Measurements from ENCODE around the gene TF.
"Not testable (repeated sequence)": the region's sequence is repeated elsewhere in the genome, so short reads cannot be mapped to it uniquely, and the experiment has no call there.

TF gene

DNA sequence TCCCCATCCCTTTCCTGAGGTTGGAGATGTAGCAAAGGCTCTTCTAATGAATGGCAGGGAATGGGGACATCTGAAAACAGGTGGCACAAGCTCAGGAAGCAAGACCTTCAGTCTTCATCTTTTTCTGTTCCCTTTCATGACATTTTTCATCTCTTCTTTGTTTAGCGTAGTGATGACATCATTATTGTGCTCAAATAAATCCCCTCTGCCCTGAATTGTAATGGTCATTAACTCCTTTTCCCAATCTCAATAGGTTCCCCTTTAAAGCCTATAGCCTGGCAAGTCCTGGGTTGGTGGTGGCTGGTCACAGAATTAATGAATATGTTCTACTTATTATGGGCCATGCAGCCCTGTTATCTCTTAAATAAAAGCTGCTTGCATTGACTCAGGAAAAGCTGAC is 21.4 kb downstream of the TF start:
- FAIRE-seq = no peak

DNA sequence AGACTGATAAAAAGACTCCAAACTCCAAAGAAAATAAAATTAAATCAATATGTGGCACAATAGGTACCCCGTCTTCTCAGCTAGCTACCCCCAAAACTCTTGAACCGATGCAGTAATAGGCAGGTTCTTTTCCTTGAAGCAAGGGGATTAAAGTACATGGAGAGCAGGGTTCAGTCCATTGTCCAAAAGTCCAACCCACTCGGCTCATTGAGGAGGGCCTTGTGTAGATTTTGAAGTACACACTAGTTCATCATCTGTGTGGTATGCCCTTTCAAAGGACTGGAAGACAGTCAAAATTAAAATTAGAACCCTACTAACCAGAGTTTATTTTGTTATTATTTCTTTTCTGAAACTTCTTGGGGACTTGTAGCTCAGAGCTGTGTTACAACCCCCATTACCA is 23.3 kb downstream of the TF start:
- FAIRE-seq = no peak

- no peak for FAIRE-seq
Measured at GRCh38 chr3:133773732-133774131, 27.5 kb downstream of the TF start.

- FAIRE-seq = no peak
Measured at GRCh38 chr3:133775309-133775708, 29.1 kb downstream of the TF start.

DNA sequence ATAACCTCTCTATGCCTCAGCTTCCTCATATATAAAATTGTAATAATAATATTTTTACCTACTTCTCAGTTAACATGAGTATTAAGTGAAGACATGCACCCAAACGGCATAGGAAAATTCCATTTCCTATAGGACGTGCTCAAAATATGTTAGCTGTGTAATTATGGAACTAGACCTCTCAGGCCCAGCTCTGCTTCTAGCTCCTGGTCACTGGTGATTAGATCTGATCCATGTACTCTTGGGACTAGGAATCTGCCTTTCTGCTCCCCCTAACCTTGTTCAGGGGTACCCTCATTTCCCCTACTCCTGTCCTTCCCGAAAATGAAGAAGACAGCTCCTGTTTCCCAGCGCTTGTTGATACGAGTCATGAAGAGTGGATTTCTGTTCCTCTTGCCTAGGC is 29.6 kb downstream of the TF start:
- no peak for FAIRE-seq

DNA sequence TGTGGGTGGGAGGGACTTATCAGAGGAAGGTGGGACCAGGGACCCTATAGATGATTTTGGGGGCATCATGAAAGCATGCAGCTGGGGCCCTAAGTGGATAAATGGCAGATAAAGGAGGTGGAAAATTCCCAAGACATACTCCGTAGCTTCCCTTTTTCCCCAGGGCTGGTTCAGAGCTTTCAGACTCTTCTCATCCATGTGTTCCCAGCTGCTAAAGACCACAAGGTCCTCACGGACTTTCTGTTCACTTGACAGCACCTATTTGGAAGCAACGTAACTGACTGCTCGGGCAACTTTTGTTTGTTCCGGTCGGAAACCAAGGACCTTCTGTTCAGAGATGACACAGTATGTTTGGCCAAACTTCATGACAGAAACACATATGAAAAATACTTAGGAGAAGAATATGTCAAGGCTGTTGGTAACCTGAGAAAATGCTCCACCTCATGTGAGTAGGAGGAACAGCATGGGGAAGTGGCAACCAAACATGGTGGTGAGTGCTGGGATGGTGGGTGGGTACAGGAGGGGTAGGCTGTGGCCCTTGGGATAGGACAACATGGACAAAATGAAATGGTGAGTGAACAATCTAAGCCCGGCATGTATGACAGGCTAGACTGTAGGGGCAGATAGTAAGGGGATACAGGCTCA is 30.7 kb downstream of the TF start:
- FAIRE-seq = no peak

DNA sequence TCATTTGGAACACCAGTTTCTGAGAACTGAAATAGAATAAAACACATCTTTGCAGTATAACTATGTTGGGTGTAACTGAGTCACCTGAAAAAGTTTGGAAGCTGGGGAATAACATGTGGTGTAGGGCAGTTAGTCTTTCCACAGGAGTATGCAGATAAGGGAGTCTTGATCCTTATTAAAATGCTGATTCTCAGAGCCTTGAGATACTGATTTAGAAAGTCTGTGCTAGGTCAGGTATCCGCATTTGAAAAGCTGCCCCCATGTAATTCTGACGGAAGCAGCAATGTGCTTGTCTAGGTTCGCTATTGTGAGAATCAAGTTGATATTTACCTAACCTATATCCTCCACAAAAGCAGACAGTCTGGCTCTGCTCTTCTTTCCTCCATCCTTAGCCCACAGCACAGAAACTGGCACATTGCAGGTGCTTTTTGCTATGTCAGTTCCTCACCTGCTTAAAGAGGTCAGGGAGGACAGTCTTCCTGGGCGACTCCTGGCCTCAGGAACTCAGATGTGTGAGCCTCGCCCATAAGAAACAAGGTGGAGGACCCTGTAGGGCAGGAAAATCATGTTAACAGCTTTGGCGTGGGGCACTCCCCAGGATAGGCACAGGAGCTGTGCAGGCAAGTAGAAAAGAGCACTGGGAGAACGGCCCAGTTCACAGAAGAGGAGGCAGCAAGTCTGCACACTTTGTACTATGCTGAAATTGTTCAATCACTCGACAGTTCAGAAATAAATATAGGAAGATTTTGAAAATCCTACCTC is 31.8 kb downstream of the TF start:
- FAIRE-seq = no peak

- no peak for FAIRE-seq
Measured at GRCh38 chr3:133779626-133780203, 33.5 kb downstream of the TF start.

- FAIRE-seq = not testable (repeated sequence)
Measured at GRCh38 chr3:133780756-133781155, 34.6 kb downstream of the TF start.

DNA sequence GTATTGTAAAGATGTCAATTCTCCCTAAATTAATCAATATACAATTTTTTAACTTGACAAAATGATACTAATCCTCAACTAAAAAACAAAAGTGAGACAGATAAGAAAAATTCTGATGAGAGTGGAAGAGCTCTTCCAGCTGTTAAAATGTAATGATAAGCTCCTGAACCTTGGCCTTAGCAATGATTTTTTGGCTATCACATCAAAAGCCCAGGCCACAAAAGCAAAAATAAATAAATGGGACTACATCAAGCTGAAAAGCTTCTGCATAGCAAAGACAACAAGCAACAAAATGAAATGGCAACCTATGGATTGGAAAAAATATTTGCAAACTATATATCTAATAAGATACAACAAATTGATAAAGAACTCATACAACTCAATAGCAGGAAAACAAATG is 35.4 kb downstream of the TF start:
- FAIRE-seq = no peak

- no peak for FAIRE-seq
Measured at GRCh38 chr3:133782454-133782853, 36.3 kb downstream of the TF start.

DNA sequence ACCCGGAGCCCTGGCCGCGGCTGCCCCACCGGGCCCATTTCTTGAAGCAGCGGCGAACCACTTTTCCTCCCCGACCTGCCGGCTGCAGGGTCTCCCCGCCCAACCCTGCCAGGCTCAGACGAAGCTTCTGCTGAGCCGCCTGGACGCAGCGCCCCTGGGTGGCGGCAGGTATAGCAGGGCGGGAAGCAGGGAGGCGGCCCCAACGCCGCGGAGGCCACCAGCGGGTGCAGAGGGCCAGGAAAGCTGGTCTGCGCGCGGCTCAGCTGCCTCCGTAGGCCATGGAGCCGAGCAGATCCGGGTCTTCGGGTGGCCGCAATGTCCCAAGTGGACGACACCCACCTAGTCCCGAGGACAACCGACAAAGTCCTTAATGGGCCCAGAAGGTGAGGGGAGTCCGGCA is 37.6 kb downstream of the TF start:
- no peak for FAIRE-seq

GRCh38 chr3:133788024-133788423 is 41.8 kb downstream of the TF start:
- no peak for FAIRE-seq

DNA sequence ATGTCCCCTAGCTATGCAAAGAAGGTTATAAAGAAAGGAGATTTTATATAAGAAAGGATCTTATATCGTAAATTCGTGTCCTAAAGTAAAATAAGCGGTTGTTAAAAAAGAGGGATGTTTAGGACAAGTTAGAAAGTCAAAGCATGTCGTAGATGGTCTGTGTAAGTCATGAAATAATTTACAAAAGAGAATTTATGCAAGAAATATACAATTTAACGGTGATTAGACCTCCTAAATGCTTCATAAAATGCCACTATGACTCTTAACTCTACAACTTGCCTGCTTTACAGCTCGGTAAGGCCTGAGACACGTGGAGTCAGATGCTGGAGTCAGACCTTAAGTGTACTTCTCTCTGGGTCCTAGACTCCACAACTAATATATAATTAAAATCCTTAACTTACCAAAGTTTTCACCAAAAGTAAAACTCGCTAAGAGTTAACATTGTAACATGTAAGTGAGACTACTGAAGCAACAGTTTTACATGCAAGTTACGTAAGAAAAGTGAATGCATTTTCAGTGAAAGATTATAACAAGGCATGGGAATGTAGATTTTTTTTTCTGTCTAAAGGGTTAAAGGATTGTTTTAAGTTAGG is 46.1 kb downstream of the TF start:
- FAIRE-seq = no peak

DNA sequence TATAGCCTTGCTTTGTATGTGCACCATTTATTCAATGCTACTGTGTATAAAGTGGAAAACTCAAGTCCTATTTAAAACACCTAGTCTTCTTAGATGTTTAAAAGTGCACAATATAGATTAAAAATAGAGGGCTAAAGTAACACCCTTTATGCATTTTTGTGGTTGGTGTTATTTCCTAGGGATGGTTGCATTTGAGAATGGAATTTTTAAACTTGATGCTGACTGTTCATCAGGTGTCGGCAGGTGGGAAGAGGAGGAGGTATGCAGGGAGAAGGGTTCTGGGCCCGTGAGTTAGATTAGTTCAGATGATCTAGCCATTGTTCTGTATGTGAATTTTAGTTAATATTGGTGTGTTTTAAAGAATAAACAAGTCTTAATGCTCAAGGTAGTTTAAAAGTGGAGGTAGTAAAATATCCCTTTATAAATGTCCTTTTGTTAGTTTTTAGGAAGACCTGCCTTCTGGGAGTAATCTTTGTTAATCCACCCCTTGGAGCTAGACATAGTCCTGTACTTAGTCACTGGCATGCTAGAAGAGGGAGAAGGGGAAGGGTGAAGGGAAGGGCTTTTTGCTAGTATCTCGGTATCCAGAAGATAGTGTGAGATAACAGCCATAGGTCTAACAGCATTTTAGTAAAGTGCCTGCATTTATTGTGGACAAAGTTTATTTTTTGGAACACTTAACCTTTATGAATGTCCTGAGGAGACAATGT is 51.4 kb downstream of the TF start:
- no peak for FAIRE-seq

DNA sequence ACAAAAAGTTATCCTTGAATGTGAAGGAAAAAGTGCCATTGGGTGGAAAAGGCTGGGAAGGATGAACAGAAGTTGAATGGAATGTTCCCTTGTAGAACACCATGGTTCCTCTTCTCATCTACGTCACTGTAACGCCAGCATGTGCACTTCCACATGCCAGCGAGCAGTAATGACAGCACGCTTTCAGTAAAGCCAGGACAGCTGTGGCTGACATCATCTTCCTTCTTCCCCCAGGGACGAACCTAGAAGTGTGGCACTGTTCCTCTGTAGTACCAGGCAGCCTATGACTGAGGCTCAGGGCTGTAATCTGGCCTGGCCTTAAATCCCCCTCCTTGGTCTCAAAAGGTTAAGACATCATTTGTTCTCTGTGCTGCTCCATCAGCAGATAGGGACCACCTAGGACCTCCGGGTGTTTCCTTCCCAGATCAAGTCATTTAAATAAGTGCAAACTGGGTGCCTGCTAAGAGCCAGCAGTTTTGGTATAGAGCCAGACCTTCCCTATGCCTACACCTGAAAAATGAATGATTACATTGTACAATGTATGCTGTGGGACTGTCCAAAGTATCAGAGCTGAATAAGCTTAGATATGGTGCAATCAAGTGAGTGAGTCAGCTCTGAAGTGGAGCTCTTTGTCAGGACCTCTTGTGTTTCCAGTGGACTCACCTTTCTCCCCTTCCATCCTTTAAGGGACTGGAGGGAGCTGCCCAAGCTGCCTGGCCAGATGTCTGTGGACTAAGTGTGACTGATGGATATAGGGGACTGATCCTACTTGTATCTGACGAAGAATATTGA is 53.8 kb downstream of the TF start:
- FAIRE-seq = no peak

DNA sequence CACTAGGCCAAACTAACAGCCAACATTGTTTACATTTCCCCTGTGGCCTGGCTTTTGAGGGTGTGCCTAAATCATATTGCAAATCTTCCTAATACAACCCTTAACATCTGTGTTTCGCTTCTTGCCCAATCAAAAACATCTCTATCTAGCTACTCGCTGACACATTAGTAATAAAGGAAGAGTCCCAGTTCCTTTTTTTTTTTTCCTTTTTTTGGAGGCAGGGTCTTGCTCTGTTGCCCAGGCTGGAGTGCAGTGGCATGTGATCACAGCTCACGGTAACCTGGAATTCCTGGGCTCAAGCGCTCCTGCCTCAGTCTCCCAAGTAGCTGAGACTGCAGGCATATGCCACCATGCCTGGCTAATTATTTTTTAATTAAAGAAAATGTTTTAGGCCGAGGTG is 57.3 kb downstream of the TF start:
- no peak for FAIRE-seq

- no peak for FAIRE-seq
Measured at GRCh38 chr3:133804896-133805295, 58.7 kb downstream of the TF start.

- no peak for FAIRE-seq
Measured at GRCh38 chr3:133805384-133805701, 59.1 kb downstream of the TF start.

DNA sequence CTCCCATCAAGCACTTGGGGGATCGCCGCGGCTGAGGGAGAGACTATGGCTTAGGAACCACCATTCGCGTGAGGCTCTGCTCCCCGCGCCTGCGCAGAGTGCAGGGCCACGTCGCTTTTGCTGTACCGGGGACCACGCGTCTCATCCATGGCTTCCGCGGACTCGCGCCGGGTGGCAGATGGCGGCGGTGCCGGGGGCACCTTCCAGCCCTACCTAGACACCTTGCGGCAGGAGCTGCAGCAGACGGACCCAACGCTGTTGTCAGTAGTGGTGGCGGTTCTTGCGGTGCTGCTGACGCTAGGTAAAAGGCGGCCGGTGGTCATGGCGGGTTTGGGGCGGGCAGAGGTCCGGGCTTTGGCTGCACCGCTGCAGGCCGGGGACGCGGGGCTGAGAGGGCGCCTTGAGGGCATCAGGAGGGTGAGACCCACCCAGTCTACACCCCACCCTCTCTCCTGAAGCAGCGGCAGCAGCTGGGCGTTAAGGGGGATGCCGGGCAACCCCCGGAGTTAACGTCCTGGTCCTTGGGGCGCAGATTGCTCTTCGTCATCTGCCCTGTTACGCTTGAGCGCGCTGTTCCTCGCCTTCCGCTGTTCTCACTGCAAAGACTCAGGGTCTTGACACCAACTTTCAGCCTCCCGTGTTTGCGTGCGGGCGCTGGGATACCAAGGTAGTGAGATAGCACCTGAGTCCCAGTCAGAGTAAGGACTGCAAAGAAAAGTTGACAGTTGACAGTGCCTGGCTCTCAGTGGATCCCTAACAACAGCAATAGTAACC is 59.7 kb downstream of the TF start, which contains the start of gene SRPRB:
Gene SRPRB, plus strand, starts transcription at position 114 of the 774 bp plus-strand sequence. Its CDS starts 34 bp downstream, at position 148.
- FAIRE-seq = no peak

DNA sequence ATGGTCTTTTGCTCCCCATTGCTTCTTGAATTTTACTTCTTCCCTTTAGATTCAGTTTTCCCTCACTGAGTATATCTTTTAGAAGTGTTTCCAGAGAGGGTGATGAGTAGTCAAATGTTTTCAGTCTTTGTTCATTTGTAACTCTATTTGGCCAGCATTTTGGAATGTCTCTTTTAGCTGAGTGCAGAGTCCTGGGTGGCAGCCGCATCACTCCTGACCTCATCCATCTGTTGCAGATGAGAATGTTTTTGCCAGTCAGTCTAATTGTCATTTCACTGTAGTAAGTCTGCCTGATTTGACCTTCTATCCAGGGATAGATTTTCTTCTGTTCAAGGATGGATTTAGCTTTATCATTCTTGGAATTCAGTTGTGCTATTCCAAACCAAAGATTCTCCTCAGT is 66.7 kb downstream of the TF start:
- FAIRE-seq = no peak

- no peak for FAIRE-seq
Measured at GRCh38 chr3:133815386-133815785, 69.2 kb downstream of the TF start.
